GM12873 (cell line): ENCODE data around the gene SPATA24.

Experiments
- CTCF ChIP-seq: IDR thresholded peaks from 2 replicates; pipeline ENCODE4 v1.5.1; 2012; ENCODE audit warnings: low read depth, mild to moderate bottlenecking, moderate library complexity, low read length, control low read depth; ENCODE audit not compliant: insufficient read depth; ENCODE audit errors: missing control alignments

The SPATA24 gene

GRCh38 chr5:139392324-139392677, 11.6 kb downstream of the SPATA24 start:
- no peak for TF ChIP-seq CTCF

- TF ChIP-seq CTCF, result no peak
Observed at GRCh38 chr5:139391570-139392323, 12.1 kb downstream of the SPATA24 start.

- no peak for TF ChIP-seq CTCF
Observed at GRCh38 chr5:139390639-139391569, 13.0 kb downstream of the SPATA24 start.

- TF ChIP-seq CTCF, result no peak
Observed at GRCh38 chr5:139389701-139390638, 13.9 kb downstream of the SPATA24 start, which contains the start of gene MZB1. MZB1 (minus strand) TSS chr5:139389913; CDS start chr5:139389856, 57 bp downstream.

- no peak for TF ChIP-seq CTCF
Observed at GRCh38 chr5:139388198-139388821, 15.6 kb downstream of the SPATA24 start.

- no peak for TF ChIP-seq CTCF
Observed at GRCh38 chr5:139387611-139388197, 16.2 kb downstream of the SPATA24 start.
